Measurements from ENCODE around the gene FAP. TPM values are rescaled to one million over a fixed set of nuclear protein-coding genes. Genes with fewer than 3 reads are reported as not detected.

The FAP gene
- total RNA-seq, 1 experiment from 2014 or later, result 0.88 TPM

DNA sequence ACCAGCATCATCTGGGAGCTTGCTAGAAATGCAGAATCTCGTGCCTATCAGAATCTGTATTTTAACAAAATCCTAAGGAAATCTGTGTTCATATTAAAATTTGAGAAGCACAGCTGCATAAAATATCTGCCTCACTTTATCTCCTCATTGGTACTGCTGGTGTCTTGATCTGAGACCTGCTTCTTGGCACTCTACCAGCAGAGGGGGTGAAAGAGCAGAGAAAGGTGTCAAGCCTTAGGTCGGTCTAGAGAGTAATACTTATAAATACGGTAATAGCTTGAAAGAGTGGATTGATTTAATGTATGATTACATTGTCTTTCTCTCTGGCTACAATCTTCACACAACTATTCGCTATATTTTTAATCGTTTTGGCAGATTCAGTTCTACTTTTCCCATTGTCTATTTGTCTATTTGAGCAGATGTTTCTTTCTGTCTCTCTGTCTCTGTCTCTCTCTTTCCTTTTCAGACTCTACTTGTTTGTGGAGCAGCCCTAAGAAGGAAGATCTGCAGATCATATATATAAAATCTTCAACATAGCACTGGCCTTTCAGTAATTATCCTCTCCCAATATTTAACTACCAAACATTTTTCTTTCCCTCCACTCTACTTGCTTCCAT is 89.5 kb downstream of the FAP start:
- intact Hi-C loops (cut with micrococcal nuclease; ENCODE audit: unreplicated experiment), result loop anchor here (1.0 kb wide), 1 partner anchor 145 kb away; no protein-coding TSS in a partner anchor
- Histone ChIP-seq H3K4me1 (ENCODE audit: insufficient read depth, low read length, poor library complexity, severe bottlenecking) (no peaks in the 10 kb centered on the region), H3K4me3 (ENCODE audit: low read depth, low read length, poor library complexity, severe bottlenecking) (no peak overlapping the region), H3K27ac (ENCODE audit: low read depth, low read length, poor library complexity, severe bottlenecking) (no peak overlapping the region), H3K9me3 (ENCODE audit: low read depth, low read length, poor library complexity, severe bottlenecking) (no peaks in the 10 kb centered on the region), H3K27me3 (replicated peaks; ENCODE audit: insufficient read depth, low read depth, low read length, poor library complexity) (no peaks in the 10 kb centered on the region), H3K36me3 (ENCODE audit: insufficient read depth, low read length, poor library complexity, severe bottlenecking) (no peaks in the 10 kb centered on the region)
- POLR2A ChIA-PET (ENCODE audit: low non-redundant PET), result no interaction called here
- peak; percentile 62 for DNase-seq (ENCODE audit: low spot score)
- CTCF ChIA-PET, result interaction anchor here (0.5 to 1.5 kb wide), 5 partner anchors 11 to 147 kb away, joined by 3 to 12 read pairs (median 3); no protein-coding TSS in a partner anchor
- BruUV-seq (replicated peaks), result no TSS peak
- TF ChIP-seq, protein P1, sequence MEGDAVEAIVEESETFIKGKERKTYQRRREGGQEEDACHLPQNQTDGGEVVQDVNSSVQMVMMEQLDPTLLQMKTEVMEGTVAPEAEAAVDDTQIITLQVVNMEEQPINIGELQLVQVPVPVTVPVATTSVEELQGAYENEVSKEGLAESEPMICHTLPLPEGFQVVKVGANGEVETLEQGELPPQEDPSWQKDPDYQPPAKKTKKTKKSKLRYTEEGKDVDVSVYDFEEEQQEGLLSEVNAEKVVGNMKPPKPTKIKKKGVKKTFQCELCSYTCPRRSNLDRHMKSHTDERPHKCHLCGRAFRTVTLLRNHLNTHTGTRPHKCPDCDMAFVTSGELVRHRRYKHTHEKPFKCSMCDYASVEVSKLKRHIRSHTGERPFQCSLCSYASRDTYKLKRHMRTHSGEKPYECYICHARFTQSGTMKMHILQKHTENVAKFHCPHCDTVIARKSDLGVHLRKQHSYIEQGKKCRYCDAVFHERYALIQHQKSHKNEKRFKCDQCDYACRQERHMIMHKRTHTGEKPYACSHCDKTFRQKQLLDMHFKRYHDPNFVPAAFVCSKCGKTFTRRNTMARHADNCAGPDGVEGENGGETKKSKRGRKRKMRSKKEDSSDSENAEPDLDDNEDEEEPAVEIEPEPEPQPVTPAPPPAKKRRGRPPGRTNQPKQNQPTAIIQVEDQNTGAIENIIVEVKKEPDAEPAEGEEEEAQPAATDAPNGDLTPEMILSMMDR (conservative IDR thresholded peaks at IDR 0.05; ENCODE audit: low read depth, low read length), result peak; percentile 77
- no peak for TF ChIP-seq EZH2 (IDR thresholded peaks at IDR 0.05; ENCODE audit: borderline replicate concordance, low read depth, low read length, poor library complexity, severe bottlenecking)

DNA sequence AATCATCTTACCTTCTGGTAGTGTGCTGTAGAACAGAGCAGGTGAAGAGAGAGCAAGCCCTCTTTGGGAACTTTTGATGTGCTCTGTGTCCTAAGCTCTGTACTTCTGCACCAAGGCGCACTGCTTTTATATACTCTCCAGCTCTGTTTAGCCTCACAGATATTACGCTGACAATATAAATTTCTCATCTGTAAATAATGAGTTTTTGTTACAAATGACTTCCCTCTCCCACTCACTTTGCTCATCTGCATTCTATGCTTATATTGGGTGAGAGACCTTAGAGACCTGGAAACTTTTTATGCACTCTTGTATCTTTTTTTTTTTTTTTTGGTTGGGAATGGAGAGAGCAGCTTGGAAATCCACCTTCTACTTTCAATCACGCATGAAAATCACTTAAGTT is 91.1 kb downstream of the FAP start, which contains the start of gene GCG:
TSS of gene GCG (minus strand) at position 101 of the 400 bp plus-strand sequence. CDS start 3,069 bp downstream, outside the sequence.
- no peak for DNase-seq (ENCODE audit: low spot score)

DNA sequence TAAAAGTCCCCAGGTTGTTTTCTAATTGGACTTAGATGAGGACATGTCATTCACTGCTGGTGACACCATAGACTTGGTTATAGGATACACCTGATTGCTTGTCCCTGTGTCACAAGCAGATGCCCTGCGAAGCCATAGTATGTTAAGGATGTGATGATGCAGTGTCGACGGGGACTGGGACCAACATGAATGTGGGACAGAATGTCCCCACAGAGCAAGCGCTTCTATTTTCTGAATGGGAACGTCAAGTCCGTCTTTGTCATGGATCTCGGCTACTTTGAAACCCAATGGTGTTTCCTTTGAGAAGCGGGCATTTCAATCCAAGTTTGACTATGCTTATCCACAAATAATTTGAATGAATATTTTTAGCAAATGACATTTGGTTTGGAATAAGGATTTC is 93.3 kb downstream of the FAP start:
- H3K4me1 ChIP-seq (ENCODE audit: insufficient read depth, low read length, poor library complexity, severe bottlenecking), result no peaks in the 10 kb centered on the region
- ChIA-PET CTCF (no interaction called here), POLR2A (ENCODE audit: low non-redundant PET) (no interaction called here)
- no peaks in the 10 kb centered on the region for H3K36me3 ChIP-seq (ENCODE audit: insufficient read depth, low read length, poor library complexity, severe bottlenecking)
- BruUV-seq (replicated peaks), result no TSS peak
- intact Hi-C loops (cut with micrococcal nuclease; ENCODE audit: unreplicated experiment), result no loop called here
- no peaks in the 10 kb centered on the region for H3K27me3 ChIP-seq (replicated peaks; ENCODE audit: insufficient read depth, low read depth, low read length, poor library complexity)
- DNase-seq (ENCODE audit: low spot score), result no peak
- no peak overlapping the region for H3K4me3 ChIP-seq (ENCODE audit: low read depth, low read length, poor library complexity, severe bottlenecking)
- TF ChIP-seq EZH2 (IDR thresholded peaks at IDR 0.05; ENCODE audit: borderline replicate concordance, low read depth, low read length, poor library complexity, severe bottlenecking), result no peak
- TF ChIP-seq, protein P1 (conservative IDR thresholded peaks at IDR 0.05; ENCODE audit: low read depth, low read length), result no peak
- no peak overlapping the region for H3K27ac ChIP-seq (ENCODE audit: low read depth, low read length, poor library complexity, severe bottlenecking)
- no peaks in the 10 kb centered on the region for H3K9me3 ChIP-seq (ENCODE audit: low read depth, low read length, poor library complexity, severe bottlenecking)

More for the DNA sequence above, 91.1 kb downstream of the FAP start, which contains the start of gene GCG:
- no peak within 1 kb of the TSS for H3K27ac ChIP-seq (ENCODE audit: low read depth, low read length, poor library complexity, severe bottlenecking)
- H3K4me1 ChIP-seq (ENCODE audit: insufficient read depth, low read length, poor library complexity, severe bottlenecking), result no peaks in the 10 kb centered on the region
- no peaks in the 10 kb centered on the region for H3K36me3 ChIP-seq (ENCODE audit: insufficient read depth, low read length, poor library complexity, severe bottlenecking)
- ChIA-PET CTCF (no interaction called here), POLR2A (ENCODE audit: low non-redundant PET) (no interaction called here)
- TF ChIP-seq, protein P1 (conservative IDR thresholded peaks at IDR 0.05; ENCODE audit: low read depth, low read length), result no peak
- TF ChIP-seq EZH2 (IDR thresholded peaks at IDR 0.05; ENCODE audit: borderline replicate concordance, low read depth, low read length, poor library complexity, severe bottlenecking), result no peak
- H3K4me3 ChIP-seq (ENCODE audit: low read depth, low read length, poor library complexity, severe bottlenecking), result no peak within 1 kb of the TSS
- H3K9me3 ChIP-seq (ENCODE audit: low read depth, low read length, poor library complexity, severe bottlenecking), result no peaks in the 10 kb centered on the region
- intact Hi-C loops (cut with micrococcal nuclease; ENCODE audit: unreplicated experiment), result no loop called here
- BruUV-seq (replicated peaks), result no TSS peak
- no peaks in the 10 kb centered on the region for H3K27me3 ChIP-seq (replicated peaks; ENCODE audit: insufficient read depth, low read depth, low read length, poor library complexity)

Data from A673 (cell line).